GM23338 (cell line): ENCODE results near the gene NNAT.

Source experiments
- CREB1 ChIP-seq: fragments of 250-450 bp; sonication (Bioruptor Pico); IDR thresholded peaks from 2 replicates; pipeline ENCODE4 v1.5.0; 2020; ENCODE audit warnings: low read depth, mild to moderate bottlenecking, moderate library complexity
- EZH2 ChIP-seq: fragments of 200-600 bp; sonication (generic); IDR thresholded peaks from one replicate; pipeline ENCODE4 v1.8.0; 2017; ENCODE audit warnings: antibody characterized with exemption, mild to moderate bottlenecking, low read depth; ENCODE audit not compliant: unreplicated experiment
- EZH2phosphoT487 ChIP-seq: fragments of 200-600 bp; sonication (generic); IDR thresholded peaks from one replicate; pipeline ENCODE4 v1.8.1; 2018; ENCODE audit warnings: antibody characterized with exemption; ENCODE audit not compliant: unreplicated experiment
- JUNB ChIP-seq: IDR thresholded peaks from one replicate; pipeline ENCODE4 v1.6.1; 2016; ENCODE audit warnings: antibody characterized with exemption; ENCODE audit not compliant: unreplicated experiment
- NANOG ChIP-seq: IDR thresholded peaks from 2 replicates; pipeline ENCODE4 v1.6.1; 2016; ENCODE audit warnings: antibody characterized with exemption, borderline replicate concordance
- POLR2AphosphoS5 ChIP-seq: IDR thresholded peaks from 2 replicates; pipeline ENCODE4 v1.6.1; 2016; ENCODE audit warnings: antibody characterized with exemption, low read depth
- REST ChIP-seq: IDR thresholded peaks from one replicate; pipeline ENCODE4 v1.6.1; 2018; ENCODE audit warnings: antibody characterized with exemption; ENCODE audit not compliant: unreplicated experiment
- STAT1 ChIP-seq: IDR thresholded peaks from one replicate; pipeline ENCODE4 v1.6.1; 2016; ENCODE audit warnings: antibody characterized with exemption; ENCODE audit not compliant: unreplicated experiment
- ZNF114 ChIP-seq: fragments of 250-450 bp; sonication (Bioruptor Pico); IDR thresholded peaks from 2 replicates; pipeline ENCODE4 v1.5.0; 2020; ENCODE audit warnings: mild to moderate bottlenecking, moderate library complexity
- ZNF331 ChIP-seq: fragments of 250-450 bp; sonication (Bioruptor Pico); IDR thresholded peaks from 2 replicates; pipeline ENCODE4 v1.5.0; 2020; ENCODE audit warnings: low read depth, mild to moderate bottlenecking, moderate library complexity
- TF ChIP-seq, protein P1 (sequence below), 2 experiments: fragments of 200-600 bp in 1 of 2; sonication (generic) in 1 of 2; conservative IDR thresholded peaks; 2 replicates each; pipeline versions ENCODE4 v1.5.1 to v1.6.1; 2016 to 2017; ENCODE audit warnings: antibody characterized with exemption in 2 of 2, low read depth in 2 of 2, mild to moderate bottlenecking in 2 of 2, moderate library complexity in 1 of 2
- TF ChIP-seq, protein P2 (sequence below): fragments of 250-450 bp; sonication (Bioruptor Pico); IDR thresholded peaks from 2 replicates; pipeline ENCODE4 v1.5.0; 2020; ENCODE audit warnings: mild to moderate bottlenecking, moderate library complexity
- TF ChIP-seq, protein P3 (sequence below): IDR thresholded peaks from 2 replicates; pipeline ENCODE4 v1.6.1; 2016; ENCODE audit warnings: antibody characterized with exemption

- no peak for TF ChIP-seq REST
- no peak for TF ChIP-seq EZH2
- TF ChIP-seq, protein P1, sequence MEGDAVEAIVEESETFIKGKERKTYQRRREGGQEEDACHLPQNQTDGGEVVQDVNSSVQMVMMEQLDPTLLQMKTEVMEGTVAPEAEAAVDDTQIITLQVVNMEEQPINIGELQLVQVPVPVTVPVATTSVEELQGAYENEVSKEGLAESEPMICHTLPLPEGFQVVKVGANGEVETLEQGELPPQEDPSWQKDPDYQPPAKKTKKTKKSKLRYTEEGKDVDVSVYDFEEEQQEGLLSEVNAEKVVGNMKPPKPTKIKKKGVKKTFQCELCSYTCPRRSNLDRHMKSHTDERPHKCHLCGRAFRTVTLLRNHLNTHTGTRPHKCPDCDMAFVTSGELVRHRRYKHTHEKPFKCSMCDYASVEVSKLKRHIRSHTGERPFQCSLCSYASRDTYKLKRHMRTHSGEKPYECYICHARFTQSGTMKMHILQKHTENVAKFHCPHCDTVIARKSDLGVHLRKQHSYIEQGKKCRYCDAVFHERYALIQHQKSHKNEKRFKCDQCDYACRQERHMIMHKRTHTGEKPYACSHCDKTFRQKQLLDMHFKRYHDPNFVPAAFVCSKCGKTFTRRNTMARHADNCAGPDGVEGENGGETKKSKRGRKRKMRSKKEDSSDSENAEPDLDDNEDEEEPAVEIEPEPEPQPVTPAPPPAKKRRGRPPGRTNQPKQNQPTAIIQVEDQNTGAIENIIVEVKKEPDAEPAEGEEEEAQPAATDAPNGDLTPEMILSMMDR (conservative IDR thresholded peaks at IDR 0.05; ENCODE audit: low read depth in 2 of 2), result no peak
- TF ChIP-seq POLR2AphosphoS5, result no peak
- TF ChIP-seq STAT1, result no peak
- no peak for TF ChIP-seq JUNB
- TF ChIP-seq ZNF114, result no peak
- no peak for TF ChIP-seq CREB1 (CRISPR knock-in tag)
- no peak for TF ChIP-seq NANOG
- TF ChIP-seq EZH2phosphoT487, result no peak
- TF ChIP-seq, protein P2, sequence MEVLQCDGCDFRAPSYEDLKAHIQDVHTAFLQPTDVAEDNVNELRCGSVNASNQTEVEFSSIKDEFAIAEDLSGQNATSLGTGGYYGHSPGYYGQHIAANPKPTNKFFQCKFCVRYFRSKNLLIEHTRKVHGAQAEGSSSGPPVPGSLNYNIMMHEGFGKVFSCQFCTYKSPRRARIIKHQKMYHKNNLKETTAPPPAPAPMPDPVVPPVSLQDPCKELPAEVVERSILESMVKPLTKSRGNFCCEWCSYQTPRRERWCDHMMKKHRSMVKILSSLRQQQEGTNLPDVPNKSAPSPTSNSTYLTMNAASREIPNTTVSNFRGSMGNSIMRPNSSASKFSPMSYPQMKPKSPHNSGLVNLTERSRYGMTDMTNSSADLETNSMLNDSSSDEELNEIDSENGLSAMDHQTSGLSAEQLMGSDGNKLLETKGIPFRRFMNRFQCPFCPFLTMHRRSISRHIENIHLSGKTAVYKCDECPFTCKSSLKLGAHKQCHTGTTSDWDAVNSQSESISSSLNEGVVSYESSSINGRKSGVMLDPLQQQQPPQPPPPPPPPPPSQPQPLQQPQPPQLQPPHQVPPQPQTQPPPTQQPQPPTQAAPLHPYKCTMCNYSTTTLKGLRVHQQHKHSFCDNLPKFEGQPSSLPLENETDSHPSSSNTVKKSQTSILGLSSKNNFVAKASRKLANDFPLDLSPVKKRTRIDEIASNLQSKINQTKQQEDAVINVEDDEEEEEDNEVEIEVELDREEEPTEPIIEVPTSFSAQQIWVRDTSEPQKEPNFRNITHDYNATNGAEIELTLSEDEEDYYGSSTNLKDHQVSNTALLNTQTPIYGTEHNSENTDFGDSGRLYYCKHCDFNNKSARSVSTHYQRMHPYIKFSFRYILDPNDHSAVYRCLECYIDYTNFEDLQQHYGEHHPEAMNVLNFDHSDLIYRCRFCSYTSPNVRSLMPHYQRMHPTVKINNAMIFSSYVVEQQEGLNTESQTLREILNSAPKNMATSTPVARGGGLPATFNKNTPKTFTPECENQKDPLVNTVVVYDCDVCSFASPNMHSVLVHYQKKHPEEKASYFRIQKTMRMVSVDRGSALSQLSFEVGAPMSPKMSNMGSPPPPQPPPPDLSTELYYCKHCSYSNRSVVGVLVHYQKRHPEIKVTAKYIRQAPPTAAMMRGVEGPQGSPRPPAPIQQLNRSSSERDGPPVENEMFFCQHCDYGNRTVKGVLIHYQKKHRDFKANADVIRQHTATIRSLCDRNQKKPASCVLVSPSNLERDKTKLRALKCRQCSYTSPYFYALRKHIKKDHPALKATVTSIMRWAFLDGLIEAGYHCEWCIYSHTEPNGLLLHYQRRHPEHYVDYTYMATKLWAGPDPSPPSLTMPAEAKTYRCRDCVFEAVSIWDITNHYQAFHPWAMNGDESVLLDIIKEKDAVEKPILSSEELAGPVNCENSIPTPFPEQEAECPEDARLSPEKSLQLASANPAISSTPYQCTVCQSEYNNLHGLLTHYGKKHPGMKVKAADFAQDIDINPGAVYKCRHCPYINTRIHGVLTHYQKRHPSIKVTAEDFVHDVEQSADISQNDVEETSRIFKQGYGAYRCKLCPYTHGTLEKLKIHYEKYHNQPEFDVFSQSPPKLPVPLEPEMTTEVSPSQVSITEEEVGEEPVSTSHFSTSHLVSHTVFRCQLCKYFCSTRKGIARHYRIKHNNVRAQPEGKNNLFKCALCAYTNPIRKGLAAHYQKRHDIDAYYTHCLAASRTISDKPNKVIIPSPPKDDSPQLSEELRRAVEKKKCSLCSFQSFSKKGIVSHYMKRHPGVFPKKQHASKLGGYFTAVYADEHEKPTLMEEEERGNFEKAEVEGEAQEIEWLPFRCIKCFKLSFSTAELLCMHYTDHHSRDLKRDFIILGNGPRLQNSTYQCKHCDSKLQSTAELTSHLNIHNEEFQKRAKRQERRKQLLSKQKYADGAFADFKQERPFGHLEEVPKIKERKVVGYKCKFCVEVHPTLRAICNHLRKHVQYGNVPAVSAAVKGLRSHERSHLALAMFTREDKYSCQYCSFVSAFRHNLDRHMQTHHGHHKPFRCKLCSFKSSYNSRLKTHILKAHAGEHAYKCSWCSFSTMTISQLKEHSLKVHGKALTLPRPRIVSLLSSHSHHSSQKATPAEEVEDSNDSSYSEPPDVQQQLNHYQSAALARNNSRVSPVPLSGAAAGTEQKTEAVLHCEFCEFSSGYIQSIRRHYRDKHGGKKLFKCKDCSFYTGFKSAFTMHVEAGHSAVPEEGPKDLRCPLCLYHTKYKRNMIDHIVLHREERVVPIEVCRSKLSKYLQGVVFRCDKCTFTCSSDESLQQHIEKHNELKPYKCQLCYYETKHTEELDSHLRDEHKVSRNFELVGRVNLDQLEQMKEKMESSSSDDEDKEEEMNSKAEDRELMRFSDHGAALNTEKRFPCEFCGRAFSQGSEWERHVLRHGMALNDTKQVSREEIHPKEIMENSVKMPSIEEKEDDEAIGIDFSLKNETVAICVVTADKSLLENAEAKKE (CRISPR knock-in tag), result no peak
- TF ChIP-seq, protein P3, sequence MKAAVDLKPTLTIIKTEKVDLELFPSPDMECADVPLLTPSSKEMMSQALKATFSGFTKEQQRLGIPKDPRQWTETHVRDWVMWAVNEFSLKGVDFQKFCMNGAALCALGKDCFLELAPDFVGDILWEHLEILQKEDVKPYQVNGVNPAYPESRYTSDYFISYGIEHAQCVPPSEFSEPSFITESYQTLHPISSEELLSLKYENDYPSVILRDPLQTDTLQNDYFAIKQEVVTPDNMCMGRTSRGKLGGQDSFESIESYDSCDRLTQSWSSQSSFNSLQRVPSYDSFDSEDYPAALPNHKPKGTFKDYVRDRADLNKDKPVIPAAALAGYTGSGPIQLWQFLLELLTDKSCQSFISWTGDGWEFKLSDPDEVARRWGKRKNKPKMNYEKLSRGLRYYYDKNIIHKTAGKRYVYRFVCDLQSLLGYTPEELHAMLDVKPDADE, result no peak
- no peak for TF ChIP-seq ZNF331 (CRISPR knock-in tag)
These were observed 24.5 kb downstream of the NNAT start for GRCh38 chr20:37545516-37545915.
